Keratinocyte (primary cell): ENCODE results near the gene WBP1L. TPM values are rescaled to one million over a fixed set of nuclear protein-coding genes. Genes with fewer than 3 reads are reported as not detected.

Experiments used
- DNase-seq: peaks from one replicate; pipeline ENCODE4 v3.0.0-alpha.2; 2011; ENCODE audit warnings: low read depth, missing footprints, low spot score
- FAIRE-seq: peaks from 2 replicates; lab custom pipeline; 2011; peaks lifted over from hg19 to GRCh38; lab: Jason Lieb, UNC
- H2AFZ ChIP-seq: 2 replicates; pipeline ENCODE4 v1.6.0; 2012; ENCODE audit warnings: low read length, control low read depth, inconsistent platforms; ENCODE audit not compliant: control insufficient read depth
- H3K27ac ChIP-seq: 2 replicates; pipeline ENCODE4 v1.5.1; 2011; ENCODE audit warnings: low read length; ENCODE audit not compliant: control insufficient read depth, insufficient read depth
- H3K27me3 ChIP-seq: 3 replicates; pipeline ENCODE4 v1.6.0; 2011; ENCODE audit warnings: low read length; ENCODE audit not compliant: control insufficient read depth, insufficient read depth; ENCODE audit errors: extremely low read depth
- H3K36me3 ChIP-seq, 2 experiments: 2 replicates in 1 of 2; 3 replicates in 1 of 2; pipeline ENCODE4 v1.5.1; 2011; ENCODE audit warnings: low read length in 2 of 2, mild to moderate bottlenecking in 1 of 2; ENCODE audit not compliant: control insufficient read depth in 2 of 2, insufficient read depth in 2 of 2; ENCODE audit errors: extremely low read depth in 1 of 2
- H3K4me1 ChIP-seq: 3 replicates; pipeline ENCODE4 v1.5.1; 2011; ENCODE audit warnings: low read length; ENCODE audit not compliant: control insufficient read depth, insufficient read depth; ENCODE audit errors: extremely low read depth
- H3K4me2 ChIP-seq: 3 replicates; pipeline ENCODE4 v1.6.0; 2011; ENCODE audit warnings: low read depth, low read length; ENCODE audit not compliant: control insufficient read depth, insufficient read depth; ENCODE audit errors: extremely low read depth
- H3K4me3 ChIP-seq, 3 experiments: fragments of 200-600 bp in 1 of 3; sonication (generic) in 1 of 3; 2 replicates in 2 of 3; 3 replicates in 1 of 3; pipeline ENCODE4 v1.5.1; 2011 to 2016; ENCODE audit warnings: low read length in 3 of 3, mild to moderate bottlenecking in 3 of 3, control low read depth in 2 of 3, inconsistent platforms in 1 of 3, low read depth in 1 of 3, mixed read lengths in 1 of 3, mixed run types in 1 of 3, moderate library complexity in 1 of 3; ENCODE audit not compliant: control insufficient read depth in 2 of 3, insufficient read depth in 2 of 3; ENCODE audit errors: extremely low read depth in 1 of 3
- H3K79me2 ChIP-seq: 2 replicates; pipeline ENCODE4 v1.6.0; 2012; ENCODE audit warnings: low read length; ENCODE audit not compliant: control insufficient read depth, insufficient read depth
- H3K9ac ChIP-seq: 3 replicates; pipeline ENCODE4 v1.6.0; 2011; ENCODE audit warnings: low read length; ENCODE audit not compliant: control insufficient read depth, insufficient read depth; ENCODE audit errors: extremely low read depth
- H3K9me1 ChIP-seq: 3 replicates; pipeline ENCODE4 v1.6.0; 2011; ENCODE audit warnings: low read length; ENCODE audit not compliant: control insufficient read depth, insufficient read depth; ENCODE audit errors: extremely low read depth
- H3K9me3 ChIP-seq: 2 replicates; pipeline ENCODE4 v1.5.1; 2012; ENCODE audit warnings: low read depth, low read length; ENCODE audit not compliant: control insufficient read depth
- H4K20me1 ChIP-seq: 3 replicates; pipeline ENCODE4 v1.6.0; 2011; ENCODE audit warnings: low read length; ENCODE audit not compliant: control insufficient read depth, insufficient read depth; ENCODE audit errors: extremely low read depth
- EZH2 ChIP-seq: IDR thresholded peaks from one replicate; pipeline ENCODE4 v1.6.1; 2012; ENCODE audit warnings: inconsistent platforms, mild to moderate bottlenecking, low read length, moderate library complexity
- dilution Hi-C: fragments of 300-500 bp; cut with MboI; formaldehyde crosslinking; loops from one replicate; pipeline ENCODE4 v1.7.0; 2020; ENCODE audit warnings: low sequenced_read_pairs; ENCODE audit not compliant: extremely low pct_ligation_motif_present
- polyA plus RNA-seq, 5 experiments: library from polyadenylated mRNA; depleted of rRNA in 3 of 5; stranded (reverse) in 3 of 5; stranded (forward) in 1 of 5; unstranded in 1 of 5; fragments of >200 nt; gene quantifications; 1 replicate in 1 of 5; 2 replicates in 3 of 5; 3 replicates in 1 of 5; pipeline versions ENCODE4 v1.2.1 to v1.2.3, GENCODE V29; 2011 to 2012; ENCODE audit warnings: missing spikeins in 2 of 5, low read depth in 1 of 5, low replicate concordance in 1 of 5
- TF ChIP-seq, protein P1 (sequence below), 3 experiments: IDR thresholded peaks in 1 of 3; conservative IDR thresholded peaks in 1 of 3; optimal IDR thresholded peaks in 1 of 3; 2 replicates in 2 of 3; 3 replicates in 1 of 3; pipeline versions ENCODE3 to v1.5.1; 2011; ENCODE audit warnings: low read length in 3 of 3, mild to moderate bottlenecking in 3 of 3, moderate library complexity in 2 of 3, control low read depth in 1 of 3, inconsistent platforms in 1 of 3; ENCODE audit not compliant: insufficient read depth in 2 of 3; ENCODE audit errors: extremely low read depth in 1 of 3

WBP1L gene
- polyA plus RNA-seq, 1 donor (not counting 4 experiments of a cell fraction or from before 2014, with no cell fraction given), result 24.3 TPM

DNA sequence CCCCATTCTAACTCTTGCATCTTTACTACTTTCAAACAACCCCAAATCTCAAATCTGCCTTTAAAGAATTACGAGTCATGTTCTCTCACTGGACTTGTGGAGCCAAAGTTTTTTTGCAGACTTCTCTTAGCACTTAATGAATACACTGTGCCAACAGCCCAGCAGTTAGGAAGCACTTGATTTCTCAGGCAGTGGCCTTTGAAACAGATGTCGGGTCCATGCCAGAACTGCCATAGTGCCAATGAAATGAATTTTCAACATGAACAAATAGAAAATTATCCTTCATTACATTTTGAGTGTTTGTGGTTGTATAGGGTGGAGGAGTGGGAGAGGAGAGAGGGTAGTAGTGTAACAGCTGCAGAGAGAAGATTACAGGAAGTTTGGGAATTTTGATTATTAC, 116.2 kb downstream of the WBP1L start:
- H3K4me2 ChIP-seq, result no peak overlapping the region
- H3K27ac ChIP-seq, result no peak overlapping the region
- no peaks in the 10 kb centered on the region for H3K27me3 ChIP-seq
- peaks cover 0 to 3% of the 10 kb centered on the region in 2 experiments for H3K36me3 ChIP-seq
- H4K20me1 ChIP-seq, result no peaks in the 10 kb centered on the region
- no peak overlapping the region for H3K4me3 ChIP-seq
- DNase-seq, result no peak
- H3K79me2 ChIP-seq, result peaks cover 5% of the 10 kb centered on the region
- TF ChIP-seq, protein P1, sequence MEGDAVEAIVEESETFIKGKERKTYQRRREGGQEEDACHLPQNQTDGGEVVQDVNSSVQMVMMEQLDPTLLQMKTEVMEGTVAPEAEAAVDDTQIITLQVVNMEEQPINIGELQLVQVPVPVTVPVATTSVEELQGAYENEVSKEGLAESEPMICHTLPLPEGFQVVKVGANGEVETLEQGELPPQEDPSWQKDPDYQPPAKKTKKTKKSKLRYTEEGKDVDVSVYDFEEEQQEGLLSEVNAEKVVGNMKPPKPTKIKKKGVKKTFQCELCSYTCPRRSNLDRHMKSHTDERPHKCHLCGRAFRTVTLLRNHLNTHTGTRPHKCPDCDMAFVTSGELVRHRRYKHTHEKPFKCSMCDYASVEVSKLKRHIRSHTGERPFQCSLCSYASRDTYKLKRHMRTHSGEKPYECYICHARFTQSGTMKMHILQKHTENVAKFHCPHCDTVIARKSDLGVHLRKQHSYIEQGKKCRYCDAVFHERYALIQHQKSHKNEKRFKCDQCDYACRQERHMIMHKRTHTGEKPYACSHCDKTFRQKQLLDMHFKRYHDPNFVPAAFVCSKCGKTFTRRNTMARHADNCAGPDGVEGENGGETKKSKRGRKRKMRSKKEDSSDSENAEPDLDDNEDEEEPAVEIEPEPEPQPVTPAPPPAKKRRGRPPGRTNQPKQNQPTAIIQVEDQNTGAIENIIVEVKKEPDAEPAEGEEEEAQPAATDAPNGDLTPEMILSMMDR (optimal IDR thresholded peaks at IDR 0.05 in 1 of 3, IDR thresholded peaks at IDR 0.05 in 1 of 3, conservative IDR thresholded peaks at IDR 0.05 in 1 of 3; ENCODE audit: extremely low read depth in 1 of 3, insufficient read depth in 2 of 3, low read length in 3 of 3), result no peak
- TF ChIP-seq EZH2, result no peak
- H3K9me1 ChIP-seq, result no peaks in the 10 kb centered on the region
- FAIRE-seq, result no peak
- H3K9ac ChIP-seq, result no peak overlapping the region
- H2AFZ ChIP-seq, result no peak overlapping the region
- H3K4me1 ChIP-seq, result peaks cover 11% of the 10 kb centered on the region
- H3K9me3 ChIP-seq, result no peaks in the 10 kb centered on the region
- dilution Hi-C loops, result no loop called here

DNA sequence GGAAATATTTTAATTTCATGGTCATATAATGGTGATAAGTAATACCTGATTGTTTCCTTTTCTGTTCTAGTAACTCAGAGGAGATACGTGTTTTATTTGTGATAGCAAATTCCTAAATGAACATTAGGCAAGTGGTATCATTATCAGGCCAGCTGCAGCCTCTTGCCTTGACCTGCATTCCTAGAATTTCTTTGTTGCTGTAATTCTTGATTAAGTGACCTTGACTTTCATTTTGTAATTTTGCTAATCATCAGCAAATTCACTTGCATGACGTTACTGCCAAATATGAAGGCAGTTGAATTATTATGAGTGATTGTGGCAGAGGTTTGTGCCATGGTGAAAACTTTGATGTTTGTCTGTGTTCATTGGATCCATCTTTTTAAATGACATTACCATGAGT, 119.9 kb downstream of the WBP1L start:
- Histone ChIP-seq H3K9me3 (no peaks in the 10 kb centered on the region), H3K9me1 (no peaks in the 10 kb centered on the region), H3K4me2 (no peak overlapping the region), H2AFZ (no peak overlapping the region), H3K4me1 (no peaks in the 10 kb centered on the region), H3K27ac (no peak overlapping the region), H3K36me3 (peaks cover 0 to 3% of the 10 kb centered on the region in 2 experiments), H3K27me3 (no peaks in the 10 kb centered on the region), H3K79me2 (no peaks in the 10 kb centered on the region), H3K4me3 (no peak overlapping the region), H3K9ac (no peak overlapping the region), H4K20me1 (no peaks in the 10 kb centered on the region)
- TF ChIP-seq, protein P1 (optimal IDR thresholded peaks at IDR 0.05 in 1 of 3, IDR thresholded peaks at IDR 0.05 in 1 of 3, conservative IDR thresholded peaks at IDR 0.05 in 1 of 3; ENCODE audit: extremely low read depth in 1 of 3, insufficient read depth in 2 of 3, low read length in 3 of 3), result no peak
- DNase-seq (no peak), FAIRE-seq (no peak)
- dilution Hi-C loops, result no loop called here
